ENCODE results near the gene TRIM36.

Gene TRIM36

DNA sequence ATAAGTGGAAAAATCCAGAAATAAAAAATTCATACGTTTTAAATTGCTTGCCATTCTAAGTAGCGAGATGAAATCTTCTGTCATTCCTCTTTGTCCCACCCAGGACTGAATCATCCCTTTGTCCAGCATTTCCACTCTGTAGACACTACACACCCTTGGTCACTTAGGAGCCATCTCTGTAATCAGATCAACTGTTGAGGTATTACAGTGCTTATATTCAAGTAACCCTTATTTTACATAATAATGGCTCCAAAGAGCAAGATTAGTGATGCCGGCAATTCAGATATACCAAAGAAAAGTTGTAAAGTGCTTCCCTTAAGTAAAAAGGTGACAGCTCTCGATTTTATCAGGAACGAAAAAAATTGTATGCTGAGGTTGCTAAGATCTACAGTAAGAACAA, 60.4 kb downstream of the TRIM36 start:
- peaks cover 17% of the 10 kb centered on the region for H3K27me3 ChIP-seq
- H3K4me1 ChIP-seq (ENCODE audit: control insufficient read depth in 1 of 2, insufficient read depth in 1 of 2, low read depth in 1 of 2, low read length in 1 of 2): no peaks in the 10 kb centered on the region
- H3K36me3 ChIP-seq: no peaks in the 10 kb centered on the region
- no peaks in the 10 kb centered on the region for H3K9me3 ChIP-seq
- no peak overlapping the region for H3K27ac ChIP-seq
- no peak overlapping the region for H3K4me3 ChIP-seq (ENCODE audit: low read depth in 1 of 2, low read length in 1 of 2)
- TF ChIP-seq CTCF (IDR thresholded peaks at IDR 0.05): no peak

- no peaks in the 10 kb centered on the region for H3K4me1 ChIP-seq (ENCODE audit: control insufficient read depth in 1 of 2, insufficient read depth in 1 of 2, low read depth in 1 of 2, low read length in 1 of 2)
- TF ChIP-seq CTCF (IDR thresholded peaks at IDR 0.05): no peak
- no peaks in the 10 kb centered on the region for H3K9me3 ChIP-seq
- H3K27me3 ChIP-seq: peaks cover 8% of the 10 kb centered on the region
- H3K36me3 ChIP-seq: no peaks in the 10 kb centered on the region
- H3K27ac ChIP-seq: no peak overlapping the region
- no peak overlapping the region for H3K4me3 ChIP-seq (ENCODE audit: low read depth in 1 of 2, low read length in 1 of 2)
Measured at GRCh38 chr5:115100319-115100955, 69.3 kb downstream of the TRIM36 start.

DNA sequence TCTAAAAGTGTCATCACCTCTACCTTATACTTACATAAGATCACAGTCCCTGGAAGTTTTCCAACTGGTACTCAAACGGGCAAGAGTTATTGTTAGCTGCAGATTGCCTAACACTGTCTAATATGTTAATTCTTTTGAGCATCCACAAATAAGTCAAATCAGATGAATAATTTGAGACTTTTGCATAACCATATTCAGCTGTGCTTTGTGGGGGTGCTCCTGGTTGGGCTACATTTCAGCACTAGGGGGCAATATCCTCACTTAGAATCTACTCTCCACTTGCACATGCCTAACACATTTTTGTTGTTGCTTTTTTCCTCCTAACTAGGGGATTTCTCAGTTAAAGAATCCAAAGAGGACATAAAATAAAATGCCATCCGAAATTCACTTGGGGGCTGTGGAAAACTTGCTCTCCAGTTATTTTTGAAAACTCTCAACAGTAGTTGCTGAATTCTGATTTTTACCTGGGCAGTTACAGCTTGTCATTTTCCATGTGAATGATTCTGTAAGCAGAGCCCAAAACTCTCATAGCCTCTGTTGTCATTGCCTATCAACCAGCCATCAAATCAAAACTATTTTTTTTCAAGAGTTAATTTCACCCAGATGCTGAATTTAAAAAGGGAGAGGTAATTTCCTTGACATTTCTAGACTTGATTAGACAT, 71.5 kb downstream of the TRIM36 start:
- Histone ChIP-seq H3K9me3 (no peaks in the 10 kb centered on the region), H3K4me1 (ENCODE audit: control insufficient read depth in 1 of 2, insufficient read depth in 1 of 2, low read depth in 1 of 2, low read length in 1 of 2) (no peaks in the 10 kb centered on the region), H3K4me3 (ENCODE audit: low read depth in 1 of 2, low read length in 1 of 2) (no peak overlapping the region), H3K27ac (no peak overlapping the region), H3K36me3 (no peaks in the 10 kb centered on the region), H3K27me3 (peaks cover 22% of the 10 kb centered on the region)
- no peak for TF ChIP-seq CTCF (IDR thresholded peaks at IDR 0.05)

GRCh38 chr5:115097236-115097635, 72.5 kb downstream of the TRIM36 start:
- Histone ChIP-seq H3K36me3 (no peaks in the 10 kb centered on the region), H3K27me3 (peaks cover 23% of the 10 kb centered on the region), H3K4me3 (ENCODE audit: low read depth in 1 of 2, low read length in 1 of 2) (no peak overlapping the region), H3K27ac (no peak overlapping the region), H3K4me1 (ENCODE audit: control insufficient read depth in 1 of 2, insufficient read depth in 1 of 2, low read depth in 1 of 2, low read length in 1 of 2) (no peaks in the 10 kb centered on the region), H3K9me3 (no peaks in the 10 kb centered on the region)
- no peak for TF ChIP-seq CTCF (IDR thresholded peaks at IDR 0.05)

DNA sequence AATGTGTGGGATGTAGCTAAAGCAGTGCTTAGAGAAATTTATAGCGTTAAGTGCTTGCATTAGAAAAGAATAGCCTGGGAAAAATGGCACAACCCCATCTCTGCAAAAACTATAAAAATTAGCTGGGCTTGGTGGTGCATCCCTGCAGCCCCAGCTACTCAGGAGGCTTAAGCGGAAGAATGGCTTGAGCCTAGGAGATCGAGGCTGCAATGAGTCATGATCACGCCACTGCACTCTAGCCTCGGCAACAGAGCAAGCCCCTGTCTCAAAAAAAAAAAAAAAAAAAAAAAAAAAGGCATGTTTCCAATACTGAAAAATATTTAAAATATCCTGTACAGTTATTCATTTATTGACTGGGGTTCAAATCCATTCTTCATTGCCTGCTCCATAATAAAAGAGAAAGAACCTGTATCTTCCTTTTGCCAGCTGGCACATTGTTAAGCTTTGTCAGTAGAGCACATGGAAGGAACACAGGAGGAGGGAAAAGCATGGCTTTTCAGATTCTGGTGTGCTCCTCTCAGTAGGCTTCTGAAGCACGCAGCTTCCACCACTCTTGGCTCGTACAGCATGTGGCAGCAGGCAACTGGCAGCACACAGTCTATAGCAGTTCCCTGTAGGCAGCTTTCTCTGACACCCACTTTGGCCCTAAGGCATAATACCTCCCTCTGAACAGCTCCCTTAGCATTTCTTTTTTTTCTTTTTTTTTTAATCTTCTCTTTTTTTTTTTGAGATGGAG, 73.5 kb downstream of the TRIM36 start:
- H3K9me3 ChIP-seq: no peaks in the 10 kb centered on the region
- H3K27ac ChIP-seq: no peak overlapping the region
- H3K27me3 ChIP-seq: peaks cover 28% of the 10 kb centered on the region
- no peaks in the 10 kb centered on the region for H3K36me3 ChIP-seq
- TF ChIP-seq CTCF (IDR thresholded peaks at IDR 0.05): no peak
- no peaks in the 10 kb centered on the region for H3K4me1 ChIP-seq (ENCODE audit: control insufficient read depth in 1 of 2, insufficient read depth in 1 of 2, low read depth in 1 of 2, low read length in 1 of 2)
- H3K4me3 ChIP-seq (ENCODE audit: low read depth in 1 of 2, low read length in 1 of 2): no peak overlapping the region
